Uterus (tissue), 2 donors: ENCODE results near the gene OR6X1.

Experiments
- POLR2A ChIP-seq, 2 donors: fragments of 450-650 bp; IDR thresholded peaks; one replicate each; pipeline ENCODE4 v1.6.1; 2016; ENCODE audit warnings: antibody characterized with exemption in 2 of 2, mild to moderate bottlenecking in 1 of 2, moderate library complexity in 1 of 2
- TF ChIP-seq, protein P1 (sequence below), 4 experiments: fragments of 200-600 bp in 2 of 4; fragments of 450-650 bp in 2 of 4; sonication (generic) in 2 of 4; IDR thresholded peaks; one replicate each; pipeline ENCODE4 v1.5.1; 2016 to 2019; ENCODE audit warnings: antibody characterized with exemption in 4 of 4, mild to moderate bottlenecking in 2 of 4, moderate library complexity in 1 of 4

DNA sequence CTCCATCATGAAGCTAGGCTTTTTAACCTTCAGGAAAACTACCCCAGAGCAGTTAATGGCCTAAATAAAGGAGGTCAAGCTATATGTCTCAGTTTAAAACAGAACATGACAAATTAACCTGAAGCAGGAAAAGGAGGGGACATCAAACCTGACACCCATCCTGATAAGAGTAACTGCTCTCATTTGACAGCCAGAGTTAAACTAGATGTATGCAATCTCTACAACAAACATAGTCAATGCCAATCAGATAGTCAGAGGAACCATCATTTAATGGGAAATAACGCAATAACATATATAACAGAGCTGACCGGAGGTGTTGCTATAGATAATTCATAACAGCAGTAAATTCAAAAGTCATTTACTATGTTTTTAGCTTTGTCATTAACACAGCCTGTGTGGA, 15.9 kb downstream of the OR6X1 start:
- TF ChIP-seq, protein P1, sequence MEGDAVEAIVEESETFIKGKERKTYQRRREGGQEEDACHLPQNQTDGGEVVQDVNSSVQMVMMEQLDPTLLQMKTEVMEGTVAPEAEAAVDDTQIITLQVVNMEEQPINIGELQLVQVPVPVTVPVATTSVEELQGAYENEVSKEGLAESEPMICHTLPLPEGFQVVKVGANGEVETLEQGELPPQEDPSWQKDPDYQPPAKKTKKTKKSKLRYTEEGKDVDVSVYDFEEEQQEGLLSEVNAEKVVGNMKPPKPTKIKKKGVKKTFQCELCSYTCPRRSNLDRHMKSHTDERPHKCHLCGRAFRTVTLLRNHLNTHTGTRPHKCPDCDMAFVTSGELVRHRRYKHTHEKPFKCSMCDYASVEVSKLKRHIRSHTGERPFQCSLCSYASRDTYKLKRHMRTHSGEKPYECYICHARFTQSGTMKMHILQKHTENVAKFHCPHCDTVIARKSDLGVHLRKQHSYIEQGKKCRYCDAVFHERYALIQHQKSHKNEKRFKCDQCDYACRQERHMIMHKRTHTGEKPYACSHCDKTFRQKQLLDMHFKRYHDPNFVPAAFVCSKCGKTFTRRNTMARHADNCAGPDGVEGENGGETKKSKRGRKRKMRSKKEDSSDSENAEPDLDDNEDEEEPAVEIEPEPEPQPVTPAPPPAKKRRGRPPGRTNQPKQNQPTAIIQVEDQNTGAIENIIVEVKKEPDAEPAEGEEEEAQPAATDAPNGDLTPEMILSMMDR (IDR thresholded peaks at IDR 0.05), result no peak
- TF ChIP-seq POLR2A (IDR thresholded peaks at IDR 0.05), result no peak
